DOHH2 (cell line): ENCODE results near the gene VPS8.

Experiments used
- H3F3A ChIP-seq: fragments of 200-600 bp; sonication (generic), shearing (Covaris generic); 2 replicates; pipeline ENCODE4 v1.6.0; 2016; ENCODE audit warnings: antibody characterized with exemption, mild to moderate bottlenecking; ENCODE audit not compliant: control insufficient read depth, insufficient read depth
- H3K27ac ChIP-seq: fragments of 200-600 bp; sonication (generic); 2 replicates; pipeline ENCODE4 v1.5.1; 2014; ENCODE audit warnings: low read depth, mild to moderate bottlenecking, low read length, moderate library complexity
- H3K27me3 ChIP-seq: fragments of 200-600 bp; sonication (generic); 2 replicates; pipeline ENCODE4 v1.6.1; 2014; ENCODE audit warnings: mild to moderate bottlenecking, low read length, mixed read lengths; ENCODE audit not compliant: control insufficient read depth
- H3K36me3 ChIP-seq: fragments of 200-600 bp; sonication (generic); 2 replicates; pipeline ENCODE4 v1.6.1; 2014; ENCODE audit warnings: mild to moderate bottlenecking, low read length, moderate library complexity, mixed read lengths; ENCODE audit not compliant: control insufficient read depth
- H3K4me1 ChIP-seq: fragments of 200-600 bp; sonication (generic); 2 replicates; pipeline ENCODE4 v1.6.1; 2014; ENCODE audit warnings: mild to moderate bottlenecking, low read length, mixed read lengths; ENCODE audit not compliant: control insufficient read depth
- H3K4me2 ChIP-seq: fragments of 200-600 bp; sonication (generic); 2 replicates; pipeline ENCODE4 v1.6.0; 2014; ENCODE audit warnings: mild to moderate bottlenecking, low read length, moderate library complexity
- H3K4me3 ChIP-seq: fragments of 200-600 bp; sonication (generic); 2 replicates; pipeline ENCODE4 v1.5.1; 2014; ENCODE audit warnings: mild to moderate bottlenecking, low read length, mixed read lengths
- H3K79me2 ChIP-seq: fragments of 200-600 bp; sonication (generic); 2 replicates; pipeline ENCODE4 v1.6.1; 2014; ENCODE audit warnings: mild to moderate bottlenecking, low read length, mixed read lengths; ENCODE audit not compliant: control insufficient read depth
- H3K9me2 ChIP-seq: fragments of 200-600 bp; sonication (generic); replicated peaks from 2 replicates; pipeline ENCODE4 v1.6.1; 2014; ENCODE audit warnings: mild to moderate bottlenecking, low read length, mixed read lengths; ENCODE audit not compliant: control insufficient read depth
- H3K9me3 ChIP-seq: fragments of 200-600 bp; sonication (generic); 2 replicates; pipeline ENCODE4 v1.6.1; 2014; ENCODE audit warnings: antibody characterized with exemption, low read length, mixed read lengths; ENCODE audit not compliant: control insufficient read depth, insufficient read depth
- H4K20me1 ChIP-seq: fragments of 200-600 bp; sonication (generic); 2 replicates; pipeline ENCODE4 v1.6.0; 2014; ENCODE audit warnings: low read depth, mild to moderate bottlenecking, antibody characterized with exemption, low read length, moderate library complexity; ENCODE audit not compliant: control insufficient read depth, insufficient read depth
- CTCF ChIP-seq: fragments of 200-600 bp; sonication (generic); IDR thresholded peaks from one replicate; pipeline ENCODE4 v1.5.1; 2014; ENCODE audit warnings: antibody characterized with exemption, mild to moderate bottlenecking, low read depth, low read length; ENCODE audit not compliant: poor library complexity, severe bottlenecking
- EZH2phosphoT487 ChIP-seq: fragments of 200-600 bp; sonication (generic); IDR thresholded peaks from 2 replicates; pipeline ENCODE4 v1.6.1; 2017; ENCODE audit warnings: borderline replicate concordance, mild to moderate bottlenecking, antibody characterized with exemption, low read length, moderate library complexity, mixed read lengths

VPS8 gene

DNA sequence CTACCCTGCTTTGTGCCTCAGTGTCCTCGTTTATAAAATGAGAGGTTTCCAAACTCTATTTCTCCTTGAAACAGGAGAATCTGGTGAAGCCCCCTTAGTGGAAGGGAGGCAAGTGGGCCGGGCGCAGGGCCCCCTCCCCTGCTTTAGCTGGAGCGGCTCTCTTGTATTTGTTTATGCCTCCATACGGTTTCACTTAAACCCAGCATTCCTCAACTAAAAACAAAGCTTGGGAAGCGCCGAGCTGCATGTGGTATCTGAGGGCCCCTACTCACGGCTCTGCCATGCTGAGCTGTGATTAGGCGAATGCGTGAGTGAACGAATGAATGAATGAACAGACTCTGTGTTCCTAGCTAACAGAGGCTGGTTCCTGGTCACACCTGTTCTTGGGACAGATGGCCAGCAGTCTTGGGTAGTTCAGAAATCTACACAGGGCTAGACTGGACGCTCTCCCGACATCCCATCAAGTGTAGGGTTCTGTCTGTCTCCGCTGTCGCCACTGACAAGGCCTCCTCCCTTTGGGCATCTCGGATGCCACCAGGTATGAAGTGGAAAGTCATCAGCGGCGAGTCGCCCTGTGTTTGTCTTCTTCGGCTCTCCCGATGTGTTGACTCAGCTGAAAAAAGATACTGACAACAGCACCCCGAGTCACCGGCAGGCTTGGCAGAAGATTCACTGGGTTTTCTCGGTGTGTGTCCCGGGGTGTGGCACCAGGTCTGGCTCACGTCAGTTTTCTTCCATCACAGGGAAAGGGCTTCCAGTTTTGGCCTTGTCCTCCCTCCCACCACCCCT, 42.4 kb upstream of the VPS8 start:
- Histone ChIP-seq H3K27me3 (peaks cover 15% of the 10 kb centered on the region), H3K4me3 (no peak overlapping the region), H3K9me3 (no peaks in the 10 kb centered on the region), H3K4me1 (peaks cover 19% of the 10 kb centered on the region), H3K79me2 (no peaks in the 10 kb centered on the region), H3K4me2 (no peak overlapping the region), H3F3A (no peaks in the 10 kb centered on the region), H4K20me1 (no peaks in the 10 kb centered on the region), H3K9me2 (no peaks in the 10 kb centered on the region), H3K36me3 (no peaks in the 10 kb centered on the region), H3K27ac (no peak overlapping the region)
- TF ChIP-seq CTCF (no peak), EZH2phosphoT487 (no peak)

GRCh38 chr3:184770541-184770940, 41.4 kb upstream of the VPS8 start:
- Histone ChIP-seq H3K9me2 (no peaks in the 10 kb centered on the region), H3K79me2 (no peaks in the 10 kb centered on the region), H3F3A (no peaks in the 10 kb centered on the region), H3K27ac (no peak overlapping the region), H4K20me1 (no peaks in the 10 kb centered on the region), H3K4me1 (peaks cover 13% of the 10 kb centered on the region), H3K9me3 (no peaks in the 10 kb centered on the region), H3K4me3 (no peak overlapping the region), H3K36me3 (no peaks in the 10 kb centered on the region), H3K27me3 (peaks cover 17% of the 10 kb centered on the region), H3K4me2 (no peak overlapping the region)
- no peak for TF ChIP-seq CTCF
- no peak for TF ChIP-seq EZH2phosphoT487

GRCh38 chr3:184771301-184772127, 40.5 kb upstream of the VPS8 start:
- no peak overlapping the region for H3K4me3 ChIP-seq
- H3K9me3 ChIP-seq: no peaks in the 10 kb centered on the region
- H3K36me3 ChIP-seq: no peaks in the 10 kb centered on the region

More at GRCh38 chr3:184771301-184772127, 40.5 kb upstream of the VPS8 start:
- Histone ChIP-seq H3K79me2 (no peaks in the 10 kb centered on the region), H3K4me1 (peaks cover 3% of the 10 kb centered on the region), H3K4me2 (no peak overlapping the region), H3K27me3 (peaks cover 22% of the 10 kb centered on the region), H3F3A (no peaks in the 10 kb centered on the region), H4K20me1 (no peaks in the 10 kb centered on the region), H3K27ac (no peak overlapping the region), H3K9me2 (no peaks in the 10 kb centered on the region)
- no peak for TF ChIP-seq EZH2phosphoT487
- TF ChIP-seq CTCF: no peak
